ENCODE data around the gene PLEKHG4B.
"Not testable (repeated sequence)": the region's sequence is repeated elsewhere in the genome, so short reads cannot be mapped to it uniquely, and the experiment has no call there.

DNA sequence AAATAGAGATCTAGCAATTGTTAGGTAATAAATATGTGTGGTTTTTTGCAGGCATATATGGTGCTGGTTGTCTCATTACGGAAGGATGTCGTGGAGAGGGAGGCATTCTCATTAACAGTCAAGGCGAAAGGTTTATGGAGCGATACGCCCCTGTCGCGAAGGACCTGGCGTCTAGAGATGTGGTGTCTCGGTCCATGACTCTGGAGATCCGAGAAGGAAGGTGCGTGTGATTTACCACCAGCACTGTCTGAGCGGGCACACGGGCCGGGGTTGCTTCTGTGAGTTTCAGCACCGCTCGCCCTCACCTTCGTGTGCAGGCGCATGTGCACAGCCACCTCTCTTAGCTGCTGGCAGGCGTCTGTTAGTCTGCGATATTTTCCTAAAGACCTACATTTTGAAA is 141.5 kb downstream of the PLEKHG4B start:
- TF ChIP-seq KAT7 (CRISPR knock-in tag; IDR thresholded peaks at IDR 0.05; ENCODE audit: borderline replicate concordance); CREB1 (CRISPR knock-in tag; IDR thresholded peaks at IDR 0.05): not testable (repeated sequence)
- TF ChIP-seq, protein P1, sequence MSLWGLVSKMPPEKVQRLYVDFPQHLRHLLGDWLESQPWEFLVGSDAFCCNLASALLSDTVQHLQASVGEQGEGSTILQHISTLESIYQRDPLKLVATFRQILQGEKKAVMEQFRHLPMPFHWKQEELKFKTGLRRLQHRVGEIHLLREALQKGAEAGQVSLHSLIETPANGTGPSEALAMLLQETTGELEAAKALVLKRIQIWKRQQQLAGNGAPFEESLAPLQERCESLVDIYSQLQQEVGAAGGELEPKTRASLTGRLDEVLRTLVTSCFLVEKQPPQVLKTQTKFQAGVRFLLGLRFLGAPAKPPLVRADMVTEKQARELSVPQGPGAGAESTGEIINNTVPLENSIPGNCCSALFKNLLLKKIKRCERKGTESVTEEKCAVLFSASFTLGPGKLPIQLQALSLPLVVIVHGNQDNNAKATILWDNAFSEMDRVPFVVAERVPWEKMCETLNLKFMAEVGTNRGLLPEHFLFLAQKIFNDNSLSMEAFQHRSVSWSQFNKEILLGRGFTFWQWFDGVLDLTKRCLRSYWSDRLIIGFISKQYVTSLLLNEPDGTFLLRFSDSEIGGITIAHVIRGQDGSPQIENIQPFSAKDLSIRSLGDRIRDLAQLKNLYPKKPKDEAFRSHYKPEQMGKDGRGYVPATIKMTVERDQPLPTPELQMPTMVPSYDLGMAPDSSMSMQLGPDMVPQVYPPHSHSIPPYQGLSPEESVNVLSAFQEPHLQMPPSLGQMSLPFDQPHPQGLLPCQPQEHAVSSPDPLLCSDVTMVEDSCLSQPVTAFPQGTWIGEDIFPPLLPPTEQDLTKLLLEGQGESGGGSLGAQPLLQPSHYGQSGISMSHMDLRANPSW (CRISPR knock-in tag; conservative IDR thresholded peaks at IDR 0.05; ENCODE audit: low read depth): not testable (repeated sequence)
- TF ChIP-seq, protein P2, sequence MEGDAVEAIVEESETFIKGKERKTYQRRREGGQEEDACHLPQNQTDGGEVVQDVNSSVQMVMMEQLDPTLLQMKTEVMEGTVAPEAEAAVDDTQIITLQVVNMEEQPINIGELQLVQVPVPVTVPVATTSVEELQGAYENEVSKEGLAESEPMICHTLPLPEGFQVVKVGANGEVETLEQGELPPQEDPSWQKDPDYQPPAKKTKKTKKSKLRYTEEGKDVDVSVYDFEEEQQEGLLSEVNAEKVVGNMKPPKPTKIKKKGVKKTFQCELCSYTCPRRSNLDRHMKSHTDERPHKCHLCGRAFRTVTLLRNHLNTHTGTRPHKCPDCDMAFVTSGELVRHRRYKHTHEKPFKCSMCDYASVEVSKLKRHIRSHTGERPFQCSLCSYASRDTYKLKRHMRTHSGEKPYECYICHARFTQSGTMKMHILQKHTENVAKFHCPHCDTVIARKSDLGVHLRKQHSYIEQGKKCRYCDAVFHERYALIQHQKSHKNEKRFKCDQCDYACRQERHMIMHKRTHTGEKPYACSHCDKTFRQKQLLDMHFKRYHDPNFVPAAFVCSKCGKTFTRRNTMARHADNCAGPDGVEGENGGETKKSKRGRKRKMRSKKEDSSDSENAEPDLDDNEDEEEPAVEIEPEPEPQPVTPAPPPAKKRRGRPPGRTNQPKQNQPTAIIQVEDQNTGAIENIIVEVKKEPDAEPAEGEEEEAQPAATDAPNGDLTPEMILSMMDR (IDR thresholded peaks at IDR 0.05): not testable (repeated sequence)
- TF ChIP-seq, protein P3, sequence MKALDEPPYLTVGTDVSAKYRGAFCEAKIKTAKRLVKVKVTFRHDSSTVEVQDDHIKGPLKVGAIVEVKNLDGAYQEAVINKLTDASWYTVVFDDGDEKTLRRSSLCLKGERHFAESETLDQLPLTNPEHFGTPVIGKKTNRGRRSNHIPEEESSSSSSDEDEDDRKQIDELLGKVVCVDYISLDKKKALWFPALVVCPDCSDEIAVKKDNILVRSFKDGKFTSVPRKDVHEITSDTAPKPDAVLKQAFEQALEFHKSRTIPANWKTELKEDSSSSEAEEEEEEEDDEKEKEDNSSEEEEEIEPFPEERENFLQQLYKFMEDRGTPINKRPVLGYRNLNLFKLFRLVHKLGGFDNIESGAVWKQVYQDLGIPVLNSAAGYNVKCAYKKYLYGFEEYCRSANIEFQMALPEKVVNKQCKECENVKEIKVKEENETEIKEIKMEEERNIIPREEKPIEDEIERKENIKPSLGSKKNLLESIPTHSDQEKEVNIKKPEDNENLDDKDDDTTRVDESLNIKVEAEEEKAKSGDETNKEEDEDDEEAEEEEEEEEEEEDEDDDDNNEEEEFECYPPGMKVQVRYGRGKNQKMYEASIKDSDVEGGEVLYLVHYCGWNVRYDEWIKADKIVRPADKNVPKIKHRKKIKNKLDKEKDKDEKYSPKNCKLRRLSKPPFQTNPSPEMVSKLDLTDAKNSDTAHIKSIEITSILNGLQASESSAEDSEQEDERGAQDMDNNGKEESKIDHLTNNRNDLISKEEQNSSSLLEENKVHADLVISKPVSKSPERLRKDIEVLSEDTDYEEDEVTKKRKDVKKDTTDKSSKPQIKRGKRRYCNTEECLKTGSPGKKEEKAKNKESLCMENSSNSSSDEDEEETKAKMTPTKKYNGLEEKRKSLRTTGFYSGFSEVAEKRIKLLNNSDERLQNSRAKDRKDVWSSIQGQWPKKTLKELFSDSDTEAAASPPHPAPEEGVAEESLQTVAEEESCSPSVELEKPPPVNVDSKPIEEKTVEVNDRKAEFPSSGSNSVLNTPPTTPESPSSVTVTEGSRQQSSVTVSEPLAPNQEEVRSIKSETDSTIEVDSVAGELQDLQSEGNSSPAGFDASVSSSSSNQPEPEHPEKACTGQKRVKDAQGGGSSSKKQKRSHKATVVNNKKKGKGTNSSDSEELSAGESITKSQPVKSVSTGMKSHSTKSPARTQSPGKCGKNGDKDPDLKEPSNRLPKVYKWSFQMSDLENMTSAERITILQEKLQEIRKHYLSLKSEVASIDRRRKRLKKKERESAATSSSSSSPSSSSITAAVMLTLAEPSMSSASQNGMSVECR (CRISPR knock-in tag; IDR thresholded peaks at IDR 0.05; ENCODE audit: borderline replicate concordance): not testable (repeated sequence)

All from WTC11 (cell line).